SK-N-MC (cell line): ENCODE measurements around the gene POC1A.

Source experiments
- EZH2 ChIP-seq: fragments of 200-600 bp; sonication (generic); IDR thresholded peaks from one replicate; pipeline ENCODE4 v1.6.1; 2017; ENCODE audit warnings: antibody characterized with exemption
- POLR2AphosphoS5 ChIP-seq: IDR thresholded peaks from 2 replicates; pipeline ENCODE4 v1.6.1; 2012; ENCODE audit warnings: mild to moderate bottlenecking, low read depth, low read length, borderline replicate concordance

- TF ChIP-seq EZH2: no peak
- no peak for TF ChIP-seq POLR2AphosphoS5
These were observed 113.6 kb downstream of the POC1A start for GRCh38 chr3:52040600-52040999.
